ENCODE results near the gene ASPSCR1. TPM values are rescaled to one million over a fixed set of nuclear protein-coding genes. Genes with fewer than 3 reads are reported as not detected.

Gene ASPSCR1
- total and polyA plus RNA-seq, 2 of the 13 experiments (the other 11 are each of a cell fraction or from before 2014, with no cell fraction given) = 274 to 314 TPM

GRCh38 chr17:81995463-81996231 is 18.2 kb downstream of the ASPSCR1 start (continued):
- TF ChIP-seq HOXA5 (CRISPR knock-in tag; IDR thresholded peaks at IDR 0.05) = no peak; the same call in 1 of the 2 replicates
- peak; percentile 39; the same call in 1 of the 2 replicates for TF ChIP-seq ELF1 (CRISPR knock-in tag; IDR thresholded peaks at IDR 0.05)
- TF ChIP-seq MED13 (CRISPR knock-in tag; IDR thresholded peaks at IDR 0.05) = no peak; the same call in none of the 2 replicates

GRCh38 chr17:81996232-81996756 is 18.9 kb downstream of the ASPSCR1 start:
- Histone ChIP-seq H2AFZ (ENCODE audit: low read length) (no peak overlapping the region), H3K4me3 (replicated peaks in 1 of 3; ENCODE audit: insufficient read depth in 1 of 3, low read depth in 2 of 3, low read length in 3 of 3) (peak overlapping the region; percentile 38 to 80 (median 55)), H3K27me3 (ENCODE audit: control insufficient read depth in 1 of 2, insufficient read depth in 2 of 2, low read length in 2 of 2) (no peaks in the 10 kb centered on the region), H3K4me2 (ENCODE audit: low read depth, low read length) (peak overlapping the region; percentile 99), H3K4me1 (ENCODE audit: insufficient read depth, low read length) (peaks cover 99% of the 10 kb centered on the region), H3K36me3 (replicated peaks in 1 of 2; ENCODE audit: control insufficient read depth in 1 of 2, insufficient read depth in 2 of 2, low read length in 2 of 2) (no peaks in the 10 kb centered on the region), H4K20me1 (ENCODE audit: insufficient read depth, low read length) (no peaks in the 10 kb centered on the region), H3K27ac (ENCODE audit: extremely low read length, insufficient read depth, low read length) (peak overlapping the region; percentile 97), H3K9ac (ENCODE audit: insufficient read depth, low read depth, low read length) (peak overlapping the region; percentile 96), H3K9me3 (ENCODE audit: low read length) (no peaks in the 10 kb centered on the region), H3K79me2 (ENCODE audit: insufficient read depth, low read length) (peaks cover 57% of the 10 kb centered on the region)
- in situ Hi-C loops (cut with HindIII; ENCODE audit: extremely low pct_ligation_motif_present, low pct_unique_long_range_greater_than_20kb) = loop anchor here (5.0 kb wide), 1 partner anchor 39 kb away; no protein-coding TSS in a partner anchor
- no peak for ATAC-seq
- ChIA-PET POLR2A (interaction anchor here (0.6 to 16.1 kb wide), 18 partner anchors 7 to 269 kb away, joined by 3 to 470 read pairs (median 11); partner anchors contain the start of genes ASPSCR1, CENPX, DCXR and LRRC45), CTCF (ENCODE audit: low intra/inter-chr PET ratio, low total read pairs) (interaction anchor here (1.0 to 5.6 kb wide), 3 partner anchors 24 to 37 kb away, joined by 4 to 73 read pairs (median 6); partner anchors contain the start of gene NOTUM)
- 53% methylated on average over 17 of the region's 28 CpGs for WGBS (ENCODE audit: low lambda C conversion rate)
- BruUV-seq (replicated peaks) = TSS peak; percentile 26
- intact Hi-C loops (cut with micrococcal nuclease; ENCODE audit: unreplicated experiment) = no loop called here
- DNase-seq (ENCODE audit: low spot score) = no peak
- FAIRE-seq = no peak
- TF ChIP-seq TIGD3 (CRISPR knock-in tag; IDR thresholded peaks at IDR 0.05; ENCODE audit: borderline replicate concordance) = no peak
- TF ChIP-seq PHF21A (CRISPR knock-in tag; IDR thresholded peaks at IDR 0.05) = no peak
- 0 out of 2 replicates have a peak, but pooled peaks have one; percentile 4 for TF ChIP-seq NR2F6 (IDR thresholded peaks at IDR 0.05)
- TF ChIP-seq NR2F6 (CRISPR knock-in tag; IDR thresholded peaks at IDR 0.05) = no peak
- no peak for TF ChIP-seq ZFX (CRISPR knock-in tag; IDR thresholded peaks at IDR 0.05; ENCODE audit: low read depth)
- TF ChIP-seq ATAD3A (CRISPR knock-in tag; IDR thresholded peaks at IDR 0.05) = no peak
- no peak for TF ChIP-seq TRIM24 (CRISPR knock-in tag; IDR thresholded peaks at IDR 0.05)
- 0 out of 2 replicates have a peak, but pooled peaks have one; percentile 15 for TF ChIP-seq IRX3 (CRISPR knock-in tag; IDR thresholded peaks at IDR 0.05; ENCODE audit: borderline replicate concordance, low read depth)
- TF ChIP-seq ZFAT (CRISPR knock-in tag; conservative IDR thresholded peaks at IDR 0.05) = no peak
- no peak for TF ChIP-seq RFX1 (IDR thresholded peaks at IDR 0.05)
- TF ChIP-seq RXRB (CRISPR knock-in tag; IDR thresholded peaks at IDR 0.05; ENCODE audit: borderline replicate concordance) = no peak
- 0 out of 2 replicates have a peak, but pooled peaks have one; percentile 13 for TF ChIP-seq PAX8 (CRISPR knock-in tag; IDR thresholded peaks at IDR 0.05; ENCODE audit: borderline replicate concordance)
- no peak for TF ChIP-seq ZNF3 (CRISPR knock-in tag; IDR thresholded peaks at IDR 0.05)
- TF ChIP-seq ZNF260 (CRISPR knock-in tag; IDR thresholded peaks at IDR 0.05; ENCODE audit: borderline replicate concordance, low read depth) = 0 out of 2 replicates have a peak, but pooled peaks have one; percentile 19
- no peak for TF ChIP-seq ZNF598 (CRISPR knock-in tag; IDR thresholded peaks at IDR 0.05; ENCODE audit: borderline replicate concordance)
- no peak for TF ChIP-seq ZHX1 (CRISPR knock-in tag; IDR thresholded peaks at IDR 0.05; ENCODE audit: low read depth)
- TF ChIP-seq NPAS2 (CRISPR knock-in tag; IDR thresholded peaks at IDR 0.05; ENCODE audit: borderline replicate concordance) = no peak
